H1 (cell line): ENCODE results near the gene TRPT1. TPM values are rescaled to one million over a fixed set of nuclear protein-coding genes. Genes with fewer than 3 reads are reported as not detected.

Source experiments
- CTCF ChIA-PET: fragments of 300-600 bp; sonication (Branson Sonifier 250); formaldehyde crosslinking; loops from one replicate; lab custom pipeline; 2021; ENCODE audit not compliant: partially characterized antibody; lab: Charles Lee
- POLR2A ChIA-PET: fragments of 300-600 bp; sonication (Branson Sonifier 250); formaldehyde crosslinking; loops from one replicate; lab custom pipeline; 2021; ENCODE audit warnings: inconsistent platforms; ENCODE audit not compliant: partially characterized antibody; lab: Charles Lee
- DNase-seq, 2 experiments: peaks; one replicate each; pipeline versions ENCODE4 v3.0.0 to v3.0.0-alpha.2; 2010 to 2022; ENCODE audit warnings: low spot score in 2 of 2, low read depth in 1 of 2, mixed read lengths in 1 of 2
- FAIRE-seq: peaks from 2 replicates; lab custom pipeline; 2011; peaks lifted over from hg19 to GRCh38; lab: Jason Lieb, UNC
- H2AFZ ChIP-seq: 2 replicates; pipeline ENCODE4 v1.8.1; 2012; ENCODE audit warnings: low read length, inconsistent platforms
- H2AK5ac ChIP-seq: 2 replicates; pipeline ENCODE4 v1.6.1; 2013; ENCODE audit warnings: low read depth, low read length
- H2BK120ac ChIP-seq: replicated peaks from 2 replicates; pipeline ENCODE3; 2013; ENCODE audit warnings: low read depth, low read length, inconsistent platforms
- H2BK12ac ChIP-seq: 2 replicates; pipeline ENCODE4 v1.6.1; 2013; ENCODE audit warnings: low read depth, low read length
- H2BK15ac ChIP-seq: 2 replicates; pipeline ENCODE4 v1.6.1; 2013; ENCODE audit warnings: low read length
- H2BK20ac ChIP-seq: 2 replicates; pipeline ENCODE4 v1.6.1; 2013; ENCODE audit warnings: low read length
- H2BK5ac ChIP-seq: 2 replicates; pipeline ENCODE4 v1.6.1; 2013; ENCODE audit warnings: low read depth, low read length
- H3K14ac ChIP-seq: 2 replicates; pipeline ENCODE4 v1.6.1; 2013; ENCODE audit warnings: inconsistent platforms; ENCODE audit not compliant: insufficient read length
- H3K18ac ChIP-seq: 2 replicates; pipeline ENCODE4 v1.6.1; 2013; ENCODE audit warnings: low read length; ENCODE audit errors: extremely low read depth
- H3K23ac ChIP-seq: 2 replicates; pipeline ENCODE4 v1.6.1; 2013; ENCODE audit warnings: inconsistent platforms; ENCODE audit not compliant: insufficient read length
- H3K23me2 ChIP-seq: 2 replicates; pipeline ENCODE4 v1.6.1; 2013; ENCODE audit warnings: low read depth, low read length
- H3K27ac ChIP-seq: 2 replicates; pipeline ENCODE4 v1.6.1; 2011; ENCODE audit warnings: low read depth, low read length, inconsistent platforms
- H3K27me3 ChIP-seq, 4 experiments: replicated peaks in 1 of 4; 1 replicate in 1 of 4; 2 replicates in 3 of 4; pipeline versions ENCODE4 v1.6.1 to v1.8.1; 2011 to 2013; ENCODE audit warnings: low read length in 3 of 4, mild to moderate bottlenecking in 3 of 4, inconsistent platforms in 2 of 4, mixed read lengths in 2 of 4, moderate library complexity in 1 of 4; ENCODE audit not compliant: control insufficient read depth in 3 of 4, insufficient read depth in 3 of 4; ENCODE audit errors: extremely low read depth in 1 of 4
- H3K36me3 ChIP-seq, 4 experiments: 2 replicates each; pipeline versions ENCODE4 v1.6.1 to v1.8.1; 2011 to 2013; ENCODE audit warnings: mild to moderate bottlenecking in 4 of 4, low read length in 3 of 4, moderate library complexity in 2 of 4, control low read depth in 1 of 4, inconsistent platforms in 1 of 4; ENCODE audit not compliant: insufficient read depth in 4 of 4, control insufficient read depth in 2 of 4
- H3K4ac ChIP-seq: replicated peaks from 2 replicates; pipeline ENCODE3; 2013; ENCODE audit warnings: low read length, low read depth, mixed read lengths, inconsistent platforms; ENCODE audit not compliant: insufficient read length
- H3K4me1 ChIP-seq, 4 experiments: replicated peaks in 1 of 4; 1 replicate in 1 of 4; 2 replicates in 3 of 4; pipeline versions ENCODE4 v1.6.1 to v1.8.1; 2011 to 2013; ENCODE audit warnings: low read length in 3 of 4, inconsistent platforms in 2 of 4, mixed read lengths in 1 of 4; ENCODE audit not compliant: insufficient read depth in 4 of 4, control insufficient read depth in 3 of 4
- H3K4me2 ChIP-seq, 2 experiments: 2 replicates each; pipeline versions ENCODE4 v1.6.1 to v1.8.1; 2011 to 2013; ENCODE audit warnings: low read depth in 2 of 2, low read length in 2 of 2, control low read depth in 1 of 2, inconsistent platforms in 1 of 2, mild to moderate bottlenecking in 1 of 2; ENCODE audit not compliant: insufficient read depth in 1 of 2
- H3K4me3 ChIP-seq, 4 experiments: fragments of 200-600, 300-600 bp in 1 of 4; sonication (generic), shearing (Covaris generic), sonication (Bioruptor Twin) in 1 of 4; 2 replicates each; pipeline versions ENCODE4 v1.5.1 to v1.8.1; 2011 to 2016; ENCODE audit warnings: low read length in 4 of 4, low read depth in 3 of 4, control low read depth in 2 of 4, inconsistent platforms in 2 of 4, mild to moderate bottlenecking in 2 of 4, mixed read lengths in 1 of 4, moderate library complexity in 1 of 4; ENCODE audit not compliant: insufficient read depth in 2 of 4; ENCODE audit errors: extremely low read depth in 1 of 4
- H3K56ac ChIP-seq: replicated peaks from 2 replicates; pipeline ENCODE3; 2013; ENCODE audit warnings: low read depth, mild to moderate bottlenecking, mixed read lengths, low read length, inconsistent platforms; ENCODE audit not compliant: insufficient read length
- H3K79me1 ChIP-seq: 2 replicates; pipeline ENCODE4 v1.6.1; 2013; ENCODE audit warnings: low read depth, low read length, control low read depth
- H3K79me2 ChIP-seq, 2 experiments: 2 replicates each; pipeline versions ENCODE4 v1.6.1 to v1.8.1; 2012 to 2013; ENCODE audit warnings: low read length in 2 of 2, mild to moderate bottlenecking in 2 of 2, inconsistent platforms in 1 of 2; ENCODE audit not compliant: insufficient read depth in 2 of 2, control insufficient read depth in 1 of 2
- H3K9ac ChIP-seq, 4 experiments: replicated peaks in 1 of 4; 1 replicate in 1 of 4; 2 replicates in 3 of 4; pipeline versions ENCODE4 v1.6.1 to v1.8.1; 2011 to 2013; ENCODE audit warnings: low read depth in 3 of 4, low read length in 3 of 4, control low read depth in 2 of 4, mild to moderate bottlenecking in 2 of 4, moderate library complexity in 2 of 4, inconsistent platforms in 1 of 4; ENCODE audit errors: extremely low read depth in 1 of 4
- H3K9me3 ChIP-seq, 2 experiments: 2 replicates each; pipeline versions ENCODE4 v1.6.1 to v1.8.1; 2012 to 2013; ENCODE audit warnings: mild to moderate bottlenecking in 2 of 2, moderate library complexity in 2 of 2, control low read depth in 1 of 2, inconsistent platforms in 1 of 2, low read depth in 1 of 2, low read length in 1 of 2, mixed read lengths in 1 of 2; ENCODE audit not compliant: insufficient read depth in 2 of 2
- H4K20me1 ChIP-seq, 2 experiments: replicated peaks in 1 of 2; 2 replicates each; pipeline versions ENCODE3 to v1.8.1; 2011 to 2013; ENCODE audit warnings: inconsistent platforms in 2 of 2, low read length in 2 of 2, mild to moderate bottlenecking in 1 of 2; ENCODE audit not compliant: insufficient read depth in 2 of 2, control insufficient read depth in 1 of 2
- H4K5ac ChIP-seq: 2 replicates; pipeline ENCODE4 v1.6.1; 2013; ENCODE audit warnings: low read length, low read depth, mixed read lengths, inconsistent platforms; ENCODE audit not compliant: insufficient read length
- H4K8ac ChIP-seq: 2 replicates; pipeline ENCODE4 v1.8.0; 2013; ENCODE audit warnings: mild to moderate bottlenecking, moderate library complexity, low read length, inconsistent platforms; ENCODE audit not compliant: insufficient read depth; ENCODE audit errors: extremely low read depth
- H4K91ac ChIP-seq: replicated peaks from 2 replicates; pipeline ENCODE3; 2013; ENCODE audit warnings: low read length, mixed read lengths, inconsistent platforms; ENCODE audit not compliant: insufficient read length
- BRCA1 ChIP-seq: IDR thresholded peaks from 2 replicates; pipeline ENCODE4 v1.6.1; 2012; ENCODE audit warnings: low read depth, low read length, improper control_type of control experiment
- CBX5 ChIP-seq: fragments of 300-800, 300-1000 bp; sonication (generic); IDR thresholded peaks from 2 replicates; pipeline ENCODE4 v1.7.1; 2016; ENCODE audit warnings: antibody characterized with exemption, low read length, low read depth
- CEBPB ChIP-seq: IDR thresholded peaks from 2 replicates; pipeline ENCODE4 v1.6.1; 2012; ENCODE audit warnings: low read depth, low read length
- CREB1 ChIP-seq: IDR thresholded peaks from 2 replicates; pipeline ENCODE4 v1.6.1; 2012; ENCODE audit warnings: inconsistent platforms
- EP300 ChIP-seq, 2 experiments: IDR thresholded peaks; 1 replicate in 1 of 2; 2 replicates in 1 of 2; pipeline ENCODE4 v1.6.1; 2011 to 2012; ENCODE audit warnings: low read depth in 2 of 2, low read length in 2 of 2, mild to moderate bottlenecking in 2 of 2, borderline replicate concordance in 1 of 2, inconsistent platforms in 1 of 2, moderate library complexity in 1 of 2
- POU5F1 ChIP-seq: IDR thresholded peaks from 2 replicates; pipeline ENCODE4 v1.6.1; 2011; ENCODE audit warnings: low read depth, mild to moderate bottlenecking, low read length, moderate library complexity
- RBBP5 ChIP-seq: IDR thresholded peaks from 2 replicates; pipeline ENCODE4 v1.7.1; 2012; ENCODE audit warnings: low read depth, mild to moderate bottlenecking, inconsistent platforms, low read length, moderate library complexity, borderline replicate concordance
- WGBS, 2 experiments: shearing (Covaris generic) in 1 of 2; methylation state at CpG; one replicate each; pipeline versions ENCODE4 v1.1.6 to v1.1.7; 2013 to 2015; ENCODE audit warnings: low lambda C conversion rate in 2 of 2, mixed read lengths in 2 of 2, inconsistent platforms in 1 of 2, low coverage in 1 of 2, missing lambda C conversion rate in 1 of 2; ENCODE audit not compliant: insufficient replicate concordance in 2 of 2, insufficient coverage in 1 of 2, insufficient read length in 1 of 2; ENCODE audit errors: extremely low coverage in 1 of 2, missing lambda C conversion rate in 1 of 2; 5-methylcytosine and 5-hydroxymethylcytosine counted together
- polyA plus RNA-seq, 7 experiments: library from polyadenylated mRNA; depleted of rRNA in 3 of 7; stranded (reverse) in 5 of 7; unstranded in 2 of 7; fragments of >200 nt in 5 of 7; fragments of 200-250 nt in 2 of 7; gene quantifications; 1 replicate in 5 of 7; 2 replicates in 1 of 7; 4 replicates in 1 of 7; pipeline versions ENCODE4 v1.2.1 to v1.2.3, GENCODE V29; 2011 to 2013; ENCODE audit warnings: missing spikeins in 2 of 7, mixed read lengths in 2 of 7
- total RNA-seq: library from RNA; stranded (reverse); fragmentation: NEBNext Ultra II Directional; extraction: Animal tissue kit (Norgen Biotek cat#: 25700); gene quantifications from 2 replicates; pipeline ENCODE4 v1.2.1, GENCODE V29; 2021
- TF ChIP-seq, protein P1 (sequence below): IDR thresholded peaks from 2 replicates; pipeline ENCODE4 v1.6.1; 2012; ENCODE audit warnings: inconsistent platforms
- TF ChIP-seq, protein P2 (sequence below): IDR thresholded peaks from 2 replicates; pipeline ENCODE4 v1.6.1; 2011; ENCODE audit warnings: low read depth, mild to moderate bottlenecking, low read length; ENCODE audit not compliant: insufficient read depth

Gene TRPT1
- total and polyA plus RNA-seq, 2 of the 8 experiments (the other 6 are each of a cell fraction or from before 2014, with no cell fraction given): 34.5 to 74.6 TPM

DNA sequence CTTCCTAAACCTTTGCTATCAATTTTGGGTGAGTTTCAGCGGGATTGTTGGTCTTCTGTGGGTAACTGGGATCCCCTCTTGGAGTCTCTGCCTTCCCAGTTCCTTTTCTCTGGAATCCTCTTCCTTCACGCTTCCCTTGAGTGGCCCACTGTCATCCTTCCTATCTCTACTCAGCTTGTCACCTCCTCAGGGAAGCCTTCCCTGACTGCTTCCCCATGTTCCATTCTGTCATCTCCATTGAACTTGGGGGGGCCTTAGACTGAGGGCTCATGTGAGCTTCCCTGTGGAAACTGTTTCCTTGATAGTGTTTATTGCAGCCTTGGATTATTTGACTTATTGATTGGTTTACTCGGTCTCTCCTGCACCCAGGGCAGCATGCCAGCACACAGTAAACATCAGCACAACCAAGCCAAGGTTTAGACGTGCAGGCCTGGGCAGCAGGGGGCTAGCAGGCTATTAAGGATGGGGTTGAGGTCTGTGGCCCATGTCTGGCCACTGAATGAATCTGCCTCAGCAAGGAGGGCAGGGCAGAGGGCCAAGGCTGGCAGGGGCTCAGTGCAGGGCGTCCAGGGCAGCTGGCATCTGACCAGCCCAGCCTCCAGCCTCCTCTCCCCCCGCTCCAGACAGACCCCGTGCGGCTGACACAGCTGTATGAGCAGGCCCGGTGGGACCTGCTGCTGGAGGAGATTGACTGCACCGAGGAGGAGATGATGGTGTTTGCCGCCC, 7.2 kb downstream of the TRPT1 start:
- Histone ChIP-seq H3K23ac (no peak overlapping the region), H3K36me3 (peaks cover 0 to 7% (median 3%) of the 10 kb centered on the region in 4 experiments; a peak in 4 of 8 replicates), H2AFZ (no peak overlapping the region), H4K91ac (no peak overlapping the region), H3K4me1 (no peaks in the 10 kb centered on the region), H3K27me3 (no peaks in the 10 kb centered on the region), H4K20me1 (peaks cover 2 to 8% of the 10 kb centered on the region in 2 experiments), H2AK5ac (no peak overlapping the region), H3K27ac (no peak overlapping the region), H3K56ac (no peak overlapping the region), H2BK5ac (no peak overlapping the region), H4K8ac (no peak overlapping the region), H3K18ac (no peak overlapping the region), H2BK20ac (no peak overlapping the region), H3K14ac (no peak overlapping the region), H3K9ac (no peak overlapping the region), H2BK15ac (no peak overlapping the region), H3K79me1 (no peaks in the 10 kb centered on the region), H3K4ac (no peak overlapping the region), H3K4me2 (no peak overlapping the region), H3K9me3 (no peaks in the 10 kb centered on the region), H4K5ac (no peak overlapping the region), H2BK120ac (no peak overlapping the region), H2BK12ac (no peak overlapping the region), H3K79me2 (no peaks in the 10 kb centered on the region), H3K4me3 (no peak overlapping the region), H3K23me2 (no peaks in the 10 kb centered on the region)
- POLR2A ChIA-PET: interaction anchor here (1.1 to 14.1 kb wide), 7 partner anchors 10 to 50 kb away, joined by 3 to 253 read pairs (median 4); partner anchors contain the start of genes FERMT3, STIP1 and VEGFB
- 84% methylated on average over 11 of the region's 11 CpGs; no CpG with 5 or more reads in 1 of the 2 experiments for WGBS, 2 experiments
- DNase-seq (no peak), FAIRE-seq (no peak)
- CTCF ChIA-PET: interaction anchor here (0.6 to 7.0 kb wide), 5 partner anchors 10 to 241 kb away, joined by 3 to 68 read pairs (median 3); partner anchors contain the start of gene FERMT3
- TF ChIP-seq CBX5 (no peak), BRCA1 (no peak), EP300 (IDR thresholded peaks at IDR 0.05; ENCODE audit: borderline replicate concordance in 1 of 2, low read depth in 2 of 2, low read length in 2 of 2) (no peak), CREB1 (no peak), CEBPB (no peak), RBBP5 (no peak), POU5F1 (no peak)
- TF ChIP-seq, protein P1, sequence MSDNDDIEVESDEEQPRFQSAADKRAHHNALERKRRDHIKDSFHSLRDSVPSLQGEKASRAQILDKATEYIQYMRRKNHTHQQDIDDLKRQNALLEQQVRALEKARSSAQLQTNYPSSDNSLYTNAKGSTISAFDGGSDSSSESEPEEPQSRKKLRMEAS: no peak
- TF ChIP-seq, protein P2, sequence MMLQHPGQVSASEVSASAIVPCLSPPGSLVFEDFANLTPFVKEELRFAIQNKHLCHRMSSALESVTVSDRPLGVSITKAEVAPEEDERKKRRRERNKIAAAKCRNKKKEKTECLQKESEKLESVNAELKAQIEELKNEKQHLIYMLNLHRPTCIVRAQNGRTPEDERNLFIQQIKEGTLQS: no peak
